Measurements from ENCODE around the gene FBXL2.

DNA sequence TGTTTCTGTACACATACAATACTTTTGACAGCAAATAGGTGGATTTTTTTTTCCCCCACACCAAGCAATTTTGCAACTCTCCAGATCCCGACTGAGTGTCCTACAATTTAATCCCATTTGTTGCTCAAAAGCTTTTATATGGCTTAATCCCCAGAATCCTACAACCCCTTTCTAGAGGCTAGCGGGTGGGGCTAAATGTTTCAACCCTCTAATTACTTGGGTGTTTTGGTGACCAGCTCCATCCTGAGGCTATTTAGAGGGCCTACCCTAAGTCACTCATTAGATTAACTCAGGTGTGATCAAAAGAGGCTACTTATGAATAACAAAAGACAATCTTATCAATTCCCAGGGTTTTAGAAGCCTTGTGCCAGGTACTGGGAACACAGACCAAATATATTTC lies 21.0 kb upstream of the FBXL2 start:
- no peak for TF ChIP-seq EZH2phosphoT487 (IDR thresholded peaks at IDR 0.05; ENCODE audit: borderline replicate concordance, low read length)
- TF ChIP-seq EZH2 (IDR thresholded peaks at IDR 0.05; ENCODE audit: low read length, unreplicated experiment) = no peak
- no peak for TF ChIP-seq CTCF (conservative IDR thresholded peaks at IDR 0.05; ENCODE audit: low read depth, low read length)
